NCI-H524 treated with DMSO at 0.1 percent for 48 hours (cell line): Measurements from ENCODE around the gene PRMT5.

Source experiments
- DNase-seq: peaks from one replicate; lab custom pipeline; 2025; lab: John Stamatoyannopoulos, UW

Gene PRMT5

GRCh38 chr14:22896760-22897159 is 32.4 kb downstream of the PRMT5 start:
- no peak for DNase-seq

GRCh38 chr14:22896356-22896755 is 32.8 kb downstream of the PRMT5 start:
- no peak for DNase-seq

GRCh38 chr14:22895402-22895801 is 33.8 kb downstream of the PRMT5 start:
- no peak for DNase-seq

GRCh38 chr14:22893706-22894105 is 35.5 kb downstream of the PRMT5 start:
- DNase-seq, result no peak

GRCh38 chr14:22892488-22892887 is 36.7 kb downstream of the PRMT5 start:
- DNase-seq, result no peak

GRCh38 chr14:22890416-22890815 is 38.8 kb downstream of the PRMT5 start:
- no peak for DNase-seq

GRCh38 chr14:22888662-22889061 is 40.5 kb downstream of the PRMT5 start:
- no peak for DNase-seq

GRCh38 chr14:22887990-22888378 is 41.2 kb downstream of the PRMT5 start:
- DNase-seq, result peak; percentile 88

- DNase-seq, result peak; percentile 99
Measured at GRCh38 chr14:22887260-22887989, 41.8 kb downstream of the PRMT5 start.

GRCh38 chr14:22886500-22887259 is 42.5 kb downstream of the PRMT5 start:
- peak; percentile 69 for DNase-seq

GRCh38 chr14:22885975-22886374 is 43.2 kb downstream of the PRMT5 start:
- no peak for DNase-seq

GRCh38 chr14:22884738-22885523 is 44.2 kb downstream of the PRMT5 start:
- DNase-seq, result no peak

GRCh38 chr14:22884076-22884737 is 45.0 kb downstream of the PRMT5 start:
- DNase-seq, result no peak

- DNase-seq, result no peak
Measured at GRCh38 chr14:22883173-22883976, 45.8 kb downstream of the PRMT5 start, which contains the start of gene REM2. TSS of gene REM2 (plus strand) at chr14:22883222. CDS start at chr14:22883288, 66 bp downstream.

- DNase-seq, result no peak
Measured at GRCh38 chr14:22882529-22883172, 46.5 kb downstream of the PRMT5 start.

GRCh38 chr14:22882064-22882463 is 47.1 kb downstream of the PRMT5 start:
- DNase-seq, result no peak

GRCh38 chr14:22878271-22879246 is 50.6 kb downstream of the PRMT5 start:
- DNase-seq, result no peak

GRCh38 chr14:22877000-22877501 is 52.1 kb downstream of the PRMT5 start:
- DNase-seq, result no peak

- DNase-seq, result no peak
Measured at GRCh38 chr14:22875748-22876319, 53.3 kb downstream of the PRMT5 start.
